ENCODE results near the gene IQCM. TPM values are rescaled to one million over a fixed set of nuclear protein-coding genes. Genes with fewer than 3 reads are reported as not detected.

Gene IQCM
- total RNA-seq, 3 donors from 2014 or later, result not detected

GRCh38 chr4:149574971-149575370 lies 240.7 kb downstream of the IQCM start:
- TF ChIP-seq POLR2AphosphoS5 (IDR thresholded peaks at IDR 0.05), result no peak
- TF ChIP-seq CTCF (IDR thresholded peaks at IDR 0.05), result no peak
- no peak for TF ChIP-seq POLR2A (IDR thresholded peaks at IDR 0.05)
- intact Hi-C loops (cut with DNase I; ENCODE audit: low total_unique reads), result no loop called here
- no peak overlapping the region for H3K27ac ChIP-seq
- H3K9me3 ChIP-seq, result no peaks in the 10 kb centered on the region
- H3K27me3 ChIP-seq, result no peaks in the 10 kb centered on the region
- no peak overlapping the region for H3K4me3 ChIP-seq
- no peaks in the 10 kb centered on the region for H3K4me1 ChIP-seq
- no peaks in the 10 kb centered on the region for H3K36me3 ChIP-seq
- DNase-seq (ENCODE audit: low spot score in 2 of 2), result no peak

- H3K4me3 ChIP-seq, result no peak overlapping the region
- TF ChIP-seq CTCF (IDR thresholded peaks at IDR 0.05) (no peak), POLR2AphosphoS5 (IDR thresholded peaks at IDR 0.05) (no peak), POLR2A (IDR thresholded peaks at IDR 0.05) (no peak)
- no peaks in the 10 kb centered on the region for H3K9me3 ChIP-seq
Observed at GRCh38 chr4:149572716-149573115, 242.9 kb downstream of the IQCM start.

GRCh38 chr4:149555799-149556198 lies 259.8 kb downstream of the IQCM start:
- Histone ChIP-seq H3K27me3 (no peaks in the 10 kb centered on the region), H3K4me3 (no peak overlapping the region), H3K27ac (no peak overlapping the region), H3K9me3 (no peaks in the 10 kb centered on the region), H3K36me3 (no peaks in the 10 kb centered on the region), H3K4me1 (no peaks in the 10 kb centered on the region)
- intact Hi-C loops (cut with DNase I; ENCODE audit: low total_unique reads), result no loop called here
- TF ChIP-seq POLR2AphosphoS5 (IDR thresholded peaks at IDR 0.05) (no peak), CTCF (IDR thresholded peaks at IDR 0.05) (no peak), POLR2A (IDR thresholded peaks at IDR 0.05) (no peak)
- no peak for DNase-seq (ENCODE audit: low spot score in 2 of 2)

More at GRCh38 chr4:149572716-149573115, 242.9 kb downstream of the IQCM start:
- intact Hi-C loops (cut with DNase I; ENCODE audit: low total_unique reads), result no loop called here
- Histone ChIP-seq H3K27me3 (no peaks in the 10 kb centered on the region), H3K4me1 (no peaks in the 10 kb centered on the region), H3K27ac (no peak overlapping the region), H3K36me3 (no peaks in the 10 kb centered on the region)
- no peak for DNase-seq (ENCODE audit: low spot score in 2 of 2)

GRCh38 chr4:149555146-149555545 lies 260.5 kb downstream of the IQCM start:
- H3K36me3 ChIP-seq, result no peaks in the 10 kb centered on the region
- no peaks in the 10 kb centered on the region for H3K27me3 ChIP-seq
- no peak overlapping the region for H3K27ac ChIP-seq
- no peak for DNase-seq (ENCODE audit: low spot score in 2 of 2)
- no peaks in the 10 kb centered on the region for H3K9me3 ChIP-seq
- H3K4me3 ChIP-seq, result no peak overlapping the region
- TF ChIP-seq POLR2AphosphoS5 (IDR thresholded peaks at IDR 0.05) (no peak), CTCF (IDR thresholded peaks at IDR 0.05) (no peak), POLR2A (IDR thresholded peaks at IDR 0.05) (no peak)
- intact Hi-C loops (cut with DNase I; ENCODE audit: low total_unique reads), result no loop called here
- H3K4me1 ChIP-seq, result no peaks in the 10 kb centered on the region

- no peaks in the 10 kb centered on the region for H3K4me1 ChIP-seq
- DNase-seq (ENCODE audit: low spot score in 2 of 2), result no peak
- H3K4me3 ChIP-seq, result no peak overlapping the region
- TF ChIP-seq CTCF (IDR thresholded peaks at IDR 0.05) (no peak), POLR2AphosphoS5 (IDR thresholded peaks at IDR 0.05) (no peak), POLR2A (IDR thresholded peaks at IDR 0.05) (no peak)
- H3K27me3 ChIP-seq, result no peaks in the 10 kb centered on the region
- H3K9me3 ChIP-seq, result no peaks in the 10 kb centered on the region
- H3K36me3 ChIP-seq, result no peaks in the 10 kb centered on the region
- intact Hi-C loops (cut with DNase I; ENCODE audit: low total_unique reads), result no loop called here
- H3K27ac ChIP-seq, result no peak overlapping the region
Observed at GRCh38 chr4:149553959-149554520, 261.6 kb downstream of the IQCM start.

Measured in breast epithelium (tissue), 4 donors.